Ascending aorta (tissue), 2 donors: ENCODE data around the gene CNPY1. TPM values are rescaled to one million over a fixed set of nuclear protein-coding genes. Genes with fewer than 3 reads are reported as not detected.

ENCODE experiments used
- DNase-seq, 2 donors: peaks; one replicate each; pipeline ENCODE4 v3.0.0-alpha.2; 2019; ENCODE audit warnings: low spot score in 2 of 2
- H3K27ac ChIP-seq, 2 donors: fragments of 200-600 bp; sonication (generic); one replicate each; pipeline ENCODE4 v1.5.1; 2016 to 2017; ENCODE audit warnings: mild to moderate bottlenecking in 1 of 2
- H3K27me3 ChIP-seq: fragments of 200-600 bp; sonication (generic); one replicate; pipeline ENCODE4 v1.5.1; 2017
- H3K36me3 ChIP-seq, 2 donors: fragments of 200-600 bp; sonication (generic); one replicate each; pipeline ENCODE4 v1.5.1; 2016
- H3K4me1 ChIP-seq, 2 donors: fragments of 200-600 bp; sonication (generic); one replicate each; pipeline ENCODE4 v1.5.1; 2016 to 2017; ENCODE audit warnings: mild to moderate bottlenecking in 1 of 2
- H3K4me3 ChIP-seq, 2 donors: fragments of 200-600 bp; sonication (generic); one replicate each; pipeline ENCODE4 v1.5.1; 2016 to 2017; ENCODE audit warnings: mild to moderate bottlenecking in 1 of 2
- H3K9me3 ChIP-seq, 2 donors: fragments of 200-600 bp; sonication (generic); one replicate each; pipeline ENCODE4 v1.5.1; 2016
- intact Hi-C: fragments of 100-400 bp; cut with DNase I; formaldehyde crosslinking; loops from one replicate; pipeline ENCODE4 v1.15.1; 2023
- total RNA-seq: library from RNA; depleted of rRNA; stranded (reverse); fragments of >200 nt; gene quantifications from one replicate; pipeline ENCODE4 v1.1.0, GENCODE V29; 2016
- TF ChIP-seq, protein P1 (sequence below), 3 experiments: fragments of 200-600 bp in 2 of 3; fragments of 450-650 bp in 1 of 3; sonication (generic) in 2 of 3; IDR thresholded peaks; one replicate each; pipeline ENCODE4 v1.5.1; 2016 to 2019; ENCODE audit warnings: antibody characterized with exemption in 3 of 3, mild to moderate bottlenecking in 1 of 3, moderate library complexity in 1 of 3

CNPY1 gene
- total RNA-seq, 1 donor from 2014 or later = not detected

DNA sequence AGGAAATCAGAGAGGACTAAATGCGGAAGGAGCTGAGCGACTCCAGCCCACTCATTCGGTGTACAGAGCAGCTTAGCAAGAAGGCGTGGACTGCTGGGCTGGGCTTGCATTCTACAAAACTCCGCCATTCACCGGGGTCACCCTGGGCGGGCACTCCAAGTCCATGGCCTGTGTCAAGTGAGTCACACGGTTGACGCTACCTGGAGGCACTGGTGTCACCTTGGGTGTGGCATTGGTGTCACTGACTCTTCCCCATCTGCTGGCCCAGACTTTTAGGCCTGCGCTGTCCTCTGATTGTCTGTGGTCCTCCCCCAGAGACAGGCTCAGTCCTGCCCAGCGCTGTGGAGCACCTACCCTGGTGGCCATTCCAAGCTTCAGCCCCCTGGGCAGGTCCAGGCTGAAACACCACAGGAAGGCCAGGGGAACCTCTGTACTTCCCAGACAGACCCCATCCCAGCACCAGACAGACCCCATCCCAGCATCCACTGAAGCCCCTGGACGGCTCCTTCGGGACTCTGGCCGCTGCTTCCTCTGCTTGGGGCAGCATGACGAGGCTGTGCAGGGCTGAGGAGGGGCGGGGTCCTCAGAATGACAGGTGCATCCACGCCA is 30.6 kb upstream of the CNPY1 start:
- no peaks in the 10 kb centered on the region for H3K36me3 ChIP-seq
- no peak overlapping the region for H3K4me3 ChIP-seq
- no peaks in the 10 kb centered on the region for H3K4me1 ChIP-seq
- H3K27me3 ChIP-seq = no peaks in the 10 kb centered on the region
- H3K9me3 ChIP-seq = no peaks in the 10 kb centered on the region
- TF ChIP-seq, protein P1, sequence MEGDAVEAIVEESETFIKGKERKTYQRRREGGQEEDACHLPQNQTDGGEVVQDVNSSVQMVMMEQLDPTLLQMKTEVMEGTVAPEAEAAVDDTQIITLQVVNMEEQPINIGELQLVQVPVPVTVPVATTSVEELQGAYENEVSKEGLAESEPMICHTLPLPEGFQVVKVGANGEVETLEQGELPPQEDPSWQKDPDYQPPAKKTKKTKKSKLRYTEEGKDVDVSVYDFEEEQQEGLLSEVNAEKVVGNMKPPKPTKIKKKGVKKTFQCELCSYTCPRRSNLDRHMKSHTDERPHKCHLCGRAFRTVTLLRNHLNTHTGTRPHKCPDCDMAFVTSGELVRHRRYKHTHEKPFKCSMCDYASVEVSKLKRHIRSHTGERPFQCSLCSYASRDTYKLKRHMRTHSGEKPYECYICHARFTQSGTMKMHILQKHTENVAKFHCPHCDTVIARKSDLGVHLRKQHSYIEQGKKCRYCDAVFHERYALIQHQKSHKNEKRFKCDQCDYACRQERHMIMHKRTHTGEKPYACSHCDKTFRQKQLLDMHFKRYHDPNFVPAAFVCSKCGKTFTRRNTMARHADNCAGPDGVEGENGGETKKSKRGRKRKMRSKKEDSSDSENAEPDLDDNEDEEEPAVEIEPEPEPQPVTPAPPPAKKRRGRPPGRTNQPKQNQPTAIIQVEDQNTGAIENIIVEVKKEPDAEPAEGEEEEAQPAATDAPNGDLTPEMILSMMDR (IDR thresholded peaks at IDR 0.05) = no peak
- H3K27ac ChIP-seq = no peak overlapping the region
- intact Hi-C loops = no loop called here
- DNase-seq = no peak

DNA sequence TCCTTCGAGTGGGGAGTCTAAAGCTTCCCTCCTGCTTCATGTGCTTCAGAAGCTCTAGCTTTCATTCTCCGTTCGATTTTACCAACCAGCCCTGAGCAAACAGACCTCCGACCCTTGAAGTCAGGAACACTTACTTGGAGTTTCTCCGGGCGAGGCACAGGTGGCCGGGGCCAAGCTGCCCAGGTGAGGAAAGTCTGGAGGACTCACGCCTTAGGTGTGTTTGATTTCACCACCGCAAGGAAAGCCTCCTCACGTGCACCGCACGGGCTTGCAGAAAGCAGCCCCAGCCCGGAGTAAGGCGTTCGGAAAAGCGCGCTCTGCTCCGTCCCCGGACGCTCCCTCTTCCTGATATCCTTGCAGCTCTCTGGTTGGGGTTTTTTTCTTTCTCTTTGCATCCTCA is 30.1 kb upstream of the CNPY1 start:
- Histone ChIP-seq H3K4me3 (no peak overlapping the region), H3K27me3 (no peaks in the 10 kb centered on the region), H3K4me1 (no peaks in the 10 kb centered on the region), H3K36me3 (no peaks in the 10 kb centered on the region), H3K27ac (no peak overlapping the region), H3K9me3 (no peaks in the 10 kb centered on the region)
- DNase-seq = no peak
- TF ChIP-seq, protein P1 (IDR thresholded peaks at IDR 0.05) = no peak
- intact Hi-C loops = no loop called here

DNA sequence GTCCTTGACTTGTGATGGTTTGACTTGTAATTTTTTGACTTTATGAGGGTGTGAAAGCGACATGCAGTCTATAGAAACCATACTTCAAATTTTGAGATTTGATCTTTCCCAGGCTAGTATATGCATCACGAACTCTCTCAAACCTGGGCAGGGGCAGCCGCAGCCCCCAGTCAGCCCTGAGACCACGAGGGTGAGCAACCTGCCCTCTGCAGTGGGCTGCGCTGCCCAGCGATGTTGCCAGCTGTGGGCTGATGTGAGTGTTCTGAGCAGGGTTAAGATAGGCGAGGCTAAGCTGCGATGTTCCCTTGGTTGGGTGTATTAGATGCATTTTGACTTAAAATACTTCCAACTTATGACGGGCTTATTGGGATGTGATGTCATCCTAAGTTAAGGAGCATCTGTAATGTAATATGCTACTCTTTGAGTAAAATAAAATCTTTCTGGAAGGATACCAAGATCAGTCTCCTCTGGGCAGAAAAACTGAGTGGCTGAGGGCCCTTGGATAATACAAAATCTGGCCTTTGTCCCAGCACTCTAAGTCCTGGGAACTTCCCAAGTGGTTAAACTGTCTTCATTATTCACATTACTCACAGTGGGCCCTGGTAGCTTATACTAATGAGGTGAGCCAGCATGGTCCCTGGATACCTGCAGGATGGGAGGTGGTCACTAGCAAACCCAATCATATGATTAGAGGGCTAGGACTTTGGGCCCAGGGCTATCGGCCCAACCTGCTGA is 28.4 kb upstream of the CNPY1 start:
- intact Hi-C loops = no loop called here
- Histone ChIP-seq H3K4me3 (no peak overlapping the region), H3K36me3 (no peaks in the 10 kb centered on the region), H3K4me1 (no peaks in the 10 kb centered on the region), H3K27ac (no peak overlapping the region), H3K9me3 (no peaks in the 10 kb centered on the region), H3K27me3 (no peaks in the 10 kb centered on the region)
- no peak for DNase-seq
- TF ChIP-seq, protein P1 (IDR thresholded peaks at IDR 0.05) = no peak

DNA sequence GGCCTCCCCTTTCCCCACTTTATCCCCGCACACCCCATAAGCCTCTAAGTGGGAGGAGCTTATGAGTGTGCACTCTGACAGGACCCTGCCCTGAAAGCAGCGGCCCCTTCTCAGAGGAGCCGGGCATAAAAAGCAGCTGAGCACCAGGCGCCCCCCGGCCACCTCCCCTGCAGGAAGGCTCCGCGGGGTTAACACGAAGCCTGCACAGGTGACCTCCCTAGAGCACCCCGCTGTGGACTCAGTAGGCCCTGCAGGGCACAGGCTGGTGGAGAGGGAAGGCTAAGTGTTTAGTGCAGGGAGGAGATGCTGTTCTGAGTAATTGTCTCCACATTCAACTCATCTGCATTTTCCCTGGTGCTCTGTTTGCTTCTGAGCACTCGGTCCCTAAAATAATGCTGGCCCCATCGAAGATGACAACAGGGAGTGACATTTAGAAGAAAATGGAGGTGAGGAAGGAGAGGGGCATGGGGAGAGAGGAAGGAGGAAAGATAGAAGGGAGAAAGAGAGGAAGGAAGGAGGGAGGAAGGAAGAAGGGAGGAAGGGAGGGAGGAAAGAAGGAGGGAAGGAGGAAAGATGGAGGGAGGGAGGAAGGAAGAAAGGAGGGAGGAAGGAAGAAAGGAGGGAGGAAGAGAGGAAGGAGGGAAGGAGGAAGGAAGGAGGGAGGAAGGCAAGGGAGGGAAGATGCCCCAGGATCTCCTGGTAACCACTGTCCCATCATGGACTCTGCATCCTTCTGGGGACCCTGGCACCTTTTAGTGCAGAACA is 25.4 kb upstream of the CNPY1 start:
- TF ChIP-seq, protein P1 (IDR thresholded peaks at IDR 0.05) = no peak
- no peaks in the 10 kb centered on the region for H3K4me1 ChIP-seq
- no peaks in the 10 kb centered on the region for H3K9me3 ChIP-seq
- H3K27ac ChIP-seq = no peak overlapping the region
- no peak for DNase-seq
- H3K36me3 ChIP-seq = no peaks in the 10 kb centered on the region
- no peak overlapping the region for H3K4me3 ChIP-seq
- intact Hi-C loops = no loop called here
- H3K27me3 ChIP-seq = no peaks in the 10 kb centered on the region

DNA sequence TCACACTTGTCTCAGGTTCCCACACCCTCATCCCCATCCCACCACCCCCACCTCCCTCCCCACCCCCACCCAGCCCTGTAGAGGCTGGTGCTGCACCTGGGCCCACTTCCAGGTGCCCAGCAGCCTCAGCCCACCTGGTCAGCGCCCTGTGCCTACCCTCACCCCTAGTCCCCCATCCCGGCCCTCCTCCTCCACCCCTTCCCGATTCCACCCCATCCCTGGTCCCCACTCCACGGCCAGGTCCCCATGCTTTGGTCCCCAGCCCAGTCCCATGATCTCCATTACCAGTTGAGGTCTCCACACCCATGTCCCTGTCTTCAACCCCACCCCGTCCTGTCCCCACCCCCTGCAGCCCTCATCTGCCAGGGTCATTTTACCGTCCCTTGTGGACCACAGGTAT is 24.6 kb upstream of the CNPY1 start:
- Histone ChIP-seq H3K4me1 (no peaks in the 10 kb centered on the region), H3K4me3 (no peak overlapping the region), H3K36me3 (no peaks in the 10 kb centered on the region), H3K9me3 (no peaks in the 10 kb centered on the region), H3K27ac (no peak overlapping the region), H3K27me3 (no peaks in the 10 kb centered on the region)
- TF ChIP-seq, protein P1 (IDR thresholded peaks at IDR 0.05) = no peak
- no peak for DNase-seq
- intact Hi-C loops = no loop called here
